GM19351 (cell line): Measurements from ENCODE around the gene RAD50.
A peak's percentile ranks its signal among the peaks of the same experiment; 100 is the strongest.
"Not testable (repeated sequence)": the region's sequence is repeated elsewhere in the genome, so short reads cannot be mapped to it uniquely, and the experiment has no call there.

Experiments
- ATAC-seq: cut with Tn5 transposase; IDR thresholded peaks from one replicate; pipeline ENCODE4 v1.9.1; 2021; ENCODE audit warnings: mild to moderate bottlenecking, moderate library complexity; ENCODE audit not compliant: unreplicated experiment

RAD50 gene

GRCh38 chr5:132556763-132557477 lies at the start of gene RAD50:
Gene RAD50 (plus strand): TSS chr5:132556977. CDS start chr5:132557325, 348 bp downstream.
- ATAC-seq: peak; percentile 96

GRCh38 chr5:132510076-132510475 lies 46.7 kb upstream of the RAD50 start:
- no peak for ATAC-seq

GRCh38 chr5:132513618-132514336 lies 43.0 kb upstream of the RAD50 start:
- not testable (repeated sequence) for ATAC-seq

- ATAC-seq: not testable (repeated sequence)
These were observed 34.7 kb upstream of the RAD50 start for GRCh38 chr5:132522067-132522466.

- ATAC-seq: not testable (repeated sequence)
These were observed 31.9 kb upstream of the RAD50 start for GRCh38 chr5:132524877-132525276.

- peak; percentile 77 for ATAC-seq
These were observed 31.5 kb upstream of the RAD50 start for GRCh38 chr5:132525299-132525724.

- ATAC-seq: no peak
These were observed 30.3 kb upstream of the RAD50 start for GRCh38 chr5:132526290-132526973.

- no peak for ATAC-seq
These were observed 29.7 kb upstream of the RAD50 start for GRCh38 chr5:132526974-132527564.

- ATAC-seq: no peak
These were observed 28.8 kb upstream of the RAD50 start for GRCh38 chr5:132528021-132528420.

- no peak for ATAC-seq
These were observed 27.7 kb upstream of the RAD50 start for GRCh38 chr5:132528866-132529634.

- no peak for ATAC-seq
These were observed 25.8 kb upstream of the RAD50 start for GRCh38 chr5:132530946-132531345.

GRCh38 chr5:132539716-132540115 lies 17.1 kb upstream of the RAD50 start:
- no peak for ATAC-seq

GRCh38 chr5:132540149-132540548 lies 16.6 kb upstream of the RAD50 start:
- no peak for ATAC-seq

- no peak for ATAC-seq
These were observed 16.0 kb upstream of the RAD50 start for GRCh38 chr5:132540764-132541163.

- ATAC-seq: no peak
These were observed 13.1 kb upstream of the RAD50 start, which contains the start of gene IL5 for GRCh38 chr5:132543472-132544201. Gene IL5 (minus strand): TSS chr5:132543522. CDS start chr5:132543478, 44 bp downstream.

- ATAC-seq: no peak
These were observed 10.7 kb upstream of the RAD50 start for GRCh38 chr5:132546108-132546507.

GRCh38 chr5:132547269-132547668 lies 9.5 kb upstream of the RAD50 start:
- ATAC-seq: no peak

- not testable (repeated sequence) for ATAC-seq
These were observed 7.9 kb upstream of the RAD50 start for GRCh38 chr5:132548834-132549233.

- ATAC-seq: no peak
These were observed 7.2 kb upstream of the RAD50 start for GRCh38 chr5:132549576-132549975.
